Ureter (tissue), 1 donor: ENCODE measurements around the gene PEAR1. TPM values are rescaled to one million over a fixed set of nuclear protein-coding genes. Genes with fewer than 3 reads are reported as not detected.

Source experiments
- DNase-seq: peaks from one replicate; pipeline ENCODE4 v3.0.0-alpha.2; 2020; ENCODE audit warnings: low spot score
- total RNA-seq: library from RNA; stranded (reverse); gene quantifications from one replicate; pipeline ENCODE4 v1.2.4, GENCODE V29; 2023
- donor health status: DM: yes; HTN: yes; CAD: no.

Gene PEAR1
- 10.0 TPM for total RNA-seq

DNA sequence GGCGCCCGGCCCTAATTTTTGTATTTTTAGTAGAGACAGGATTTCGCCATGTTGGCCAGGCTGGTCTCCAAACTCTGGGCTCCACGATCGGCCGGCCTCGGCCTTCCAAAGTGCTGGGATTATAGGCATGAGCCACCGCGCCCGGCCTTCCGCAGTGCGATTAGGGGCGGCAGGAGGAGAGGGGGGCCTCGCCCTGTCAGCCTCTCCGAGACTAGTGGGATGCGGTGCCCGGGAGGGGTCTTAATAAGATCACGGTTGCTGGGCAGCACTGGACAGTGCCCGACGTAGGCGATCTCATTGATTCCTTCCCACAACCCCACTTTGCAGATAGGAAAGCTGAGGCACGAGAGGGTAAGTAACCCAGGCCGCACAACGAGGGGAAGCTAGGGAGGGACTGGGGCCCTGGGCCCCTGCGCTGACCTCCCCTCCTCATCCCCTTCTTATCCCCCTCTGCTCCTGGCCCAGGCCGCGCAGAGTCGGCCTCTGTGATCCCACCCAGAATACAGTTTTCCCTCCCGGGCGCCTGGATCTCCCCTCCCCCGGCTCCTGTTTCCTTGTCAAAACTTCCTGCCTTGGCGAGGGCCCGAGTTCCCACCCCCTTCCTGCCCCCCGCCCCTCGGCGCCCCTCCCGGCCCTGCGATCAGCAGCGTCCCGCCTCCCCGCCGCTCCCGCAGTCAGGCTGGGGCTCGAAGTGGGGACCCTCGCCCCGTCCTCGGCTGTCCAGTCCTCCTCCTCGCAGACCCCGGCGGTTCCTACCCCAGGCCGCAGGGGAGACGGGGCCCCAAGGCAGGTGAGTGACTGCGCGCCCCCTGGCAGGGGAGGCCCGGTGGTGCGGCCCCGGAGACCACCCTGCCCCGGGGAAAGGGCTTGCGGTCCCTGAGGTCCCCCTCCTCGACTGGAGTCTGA is at the start of gene PEAR1:
PEAR1 (plus strand) TSS at position 671 of the 906 bp plus-strand sequence. CDS start 10,209 bp downstream, outside the sequence.
- DNase-seq, result peak; percentile 51

DNA sequence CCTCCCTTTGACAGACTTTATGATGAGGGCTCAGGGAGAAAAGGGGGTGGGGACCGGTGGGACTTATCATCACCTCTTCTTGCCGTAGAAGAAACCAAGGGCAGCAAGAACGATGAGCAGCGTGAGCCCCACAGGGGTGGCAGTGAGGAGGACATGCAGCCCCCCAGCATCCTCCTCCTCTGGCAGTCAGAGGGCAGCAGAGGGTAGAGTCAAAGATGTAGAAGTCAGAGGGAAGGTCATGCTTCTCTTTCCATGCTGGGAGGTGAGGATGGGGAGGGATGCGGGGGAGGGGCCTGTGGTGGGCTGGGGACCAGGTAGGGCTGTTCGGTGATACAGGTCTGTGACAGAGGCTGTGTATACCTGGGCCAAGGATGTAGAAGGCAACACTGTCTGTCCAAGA is 49.4 kb upstream of the PEAR1 start:
- no peak for DNase-seq

DNA sequence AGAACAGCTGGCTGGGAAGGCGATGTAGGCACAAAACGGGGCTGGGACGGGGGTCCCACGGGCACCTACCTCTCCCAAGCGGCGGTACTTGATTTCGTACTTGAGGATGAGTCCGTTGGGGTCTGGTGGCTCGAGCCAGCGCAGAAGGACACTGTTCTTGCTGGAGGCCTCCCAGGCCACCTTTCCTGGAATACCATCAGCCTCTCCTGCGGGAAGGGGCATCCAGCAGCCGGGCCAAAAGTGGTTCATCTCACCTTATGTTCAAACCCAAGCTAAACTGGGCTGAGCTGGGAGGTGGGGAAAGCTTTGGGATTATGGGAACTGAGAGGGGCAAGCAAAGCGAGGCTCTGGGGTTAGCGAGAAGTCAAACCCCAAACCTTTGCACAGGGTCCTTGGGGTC is 48.9 kb upstream of the PEAR1 start:
- DNase-seq, result no peak

GRCh38 chr1:156845055-156845952 is 48.2 kb upstream of the PEAR1 start:
- DNase-seq, result no peak

DNA sequence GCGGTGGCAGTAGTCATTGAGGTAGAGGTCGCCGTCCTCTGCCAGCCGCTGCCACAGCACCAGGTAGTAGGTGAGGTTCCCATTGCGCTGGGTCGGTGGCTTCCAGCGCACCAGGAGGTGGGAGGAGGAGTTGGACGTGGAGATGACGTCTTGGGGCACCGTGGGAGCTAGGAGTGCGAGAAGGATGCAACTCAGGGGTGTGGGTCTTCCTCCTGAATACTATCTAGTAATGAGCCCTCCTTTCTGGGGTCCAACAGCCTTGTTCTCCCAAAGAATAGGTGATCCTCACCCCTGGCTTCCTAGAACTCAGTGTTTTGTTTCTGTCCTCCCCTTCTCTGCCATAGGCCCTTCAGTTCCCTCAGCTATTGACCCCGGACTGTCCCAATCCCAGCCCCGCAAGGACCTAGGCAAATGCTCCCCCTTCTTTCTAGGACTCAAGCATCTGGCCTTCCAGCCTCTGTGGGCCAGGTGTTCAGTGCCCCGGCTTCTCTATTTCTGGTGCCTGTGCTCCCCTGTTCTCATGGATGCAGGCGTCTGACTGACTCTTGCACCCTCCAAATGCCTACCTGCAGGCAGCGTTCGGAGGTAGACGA is 47.5 kb upstream of the PEAR1 start:
- no peak for DNase-seq

DNA sequence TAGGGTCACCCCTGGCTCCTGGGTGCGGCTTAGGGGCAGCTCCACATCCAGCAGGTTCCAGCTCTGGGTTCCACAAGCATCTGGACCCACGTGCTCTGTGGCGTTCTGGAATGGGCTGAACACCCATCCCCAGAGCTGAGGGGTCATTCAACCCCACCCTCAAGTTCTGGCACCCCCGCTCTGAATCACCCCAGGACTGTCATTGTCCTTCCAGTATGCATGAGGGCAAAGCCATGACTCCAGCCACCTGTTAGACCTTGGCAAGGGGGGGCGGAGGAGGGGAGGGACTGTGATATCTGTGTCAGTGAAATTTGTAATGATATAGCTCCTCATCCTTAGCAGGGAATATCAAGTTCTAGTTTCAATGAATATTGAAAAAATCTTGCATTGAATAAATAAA is 46.9 kb upstream of the PEAR1 start:
- no peak for DNase-seq

- no peak for DNase-seq
Measured at GRCh38 chr1:156847591-156848460, 45.7 kb upstream of the PEAR1 start.

GRCh38 chr1:156848461-156849150 is 44.9 kb upstream of the PEAR1 start:
- peak; percentile 62 for DNase-seq

GRCh38 chr1:156849151-156849496 is 44.4 kb upstream of the PEAR1 start:
- no peak for DNase-seq

GRCh38 chr1:156851779-156852417 is 41.6 kb upstream of the PEAR1 start:
- DNase-seq, result no peak

DNA sequence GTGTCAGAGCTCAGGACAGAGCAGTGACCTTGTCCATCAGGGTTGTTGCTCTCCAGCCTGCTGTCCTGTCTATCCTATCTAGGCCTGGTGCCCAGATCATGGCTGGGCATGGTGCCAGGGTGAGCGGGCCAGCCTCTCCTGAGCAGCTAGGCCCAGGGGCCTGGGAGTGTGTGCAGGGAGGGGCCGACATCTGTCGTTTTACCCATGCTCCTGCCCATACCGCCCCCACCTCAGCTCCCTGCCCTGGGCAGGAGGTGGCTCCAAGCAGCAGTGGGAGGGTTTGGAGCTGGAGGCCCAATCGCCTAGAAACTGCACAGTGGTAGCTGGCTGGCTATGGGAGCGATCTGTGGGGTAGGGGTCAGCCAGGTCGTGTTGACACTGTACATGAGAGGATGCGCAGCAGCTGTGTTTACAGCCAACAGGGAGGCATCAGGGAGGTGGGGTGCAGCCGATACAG is 41.1 kb upstream of the PEAR1 start:
- DNase-seq, result peak; percentile 65

GRCh38 chr1:156853761-156854160 is 39.8 kb upstream of the PEAR1 start:
- DNase-seq, result no peak

GRCh38 chr1:156854634-156855033 is 38.9 kb upstream of the PEAR1 start:
- no peak for DNase-seq

DNA sequence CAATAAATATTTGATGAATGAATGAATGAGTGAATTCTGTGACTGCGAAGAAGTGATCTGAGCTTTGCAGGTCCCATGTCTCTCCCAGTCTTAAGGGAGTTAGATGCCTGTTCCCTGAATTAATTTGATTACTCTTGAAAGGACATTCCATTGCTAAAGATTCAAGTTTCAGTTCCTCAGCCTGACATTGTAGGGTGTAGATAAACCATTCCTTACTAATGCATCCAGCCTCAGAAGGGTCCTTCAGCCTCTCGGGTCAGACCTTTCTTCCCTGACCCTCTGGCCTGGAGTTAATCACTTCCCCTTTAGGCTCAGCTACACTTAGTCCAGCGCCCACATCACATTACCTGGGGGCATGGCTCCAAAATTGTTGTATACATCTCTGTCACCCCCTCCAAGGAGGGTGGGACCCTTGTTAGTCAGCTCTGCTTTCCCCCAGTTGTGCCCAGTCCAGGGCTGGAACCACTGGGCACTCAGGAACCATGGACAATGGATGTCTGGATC is 37.2 kb upstream of the PEAR1 start:
- DNase-seq, result no peak

DNA sequence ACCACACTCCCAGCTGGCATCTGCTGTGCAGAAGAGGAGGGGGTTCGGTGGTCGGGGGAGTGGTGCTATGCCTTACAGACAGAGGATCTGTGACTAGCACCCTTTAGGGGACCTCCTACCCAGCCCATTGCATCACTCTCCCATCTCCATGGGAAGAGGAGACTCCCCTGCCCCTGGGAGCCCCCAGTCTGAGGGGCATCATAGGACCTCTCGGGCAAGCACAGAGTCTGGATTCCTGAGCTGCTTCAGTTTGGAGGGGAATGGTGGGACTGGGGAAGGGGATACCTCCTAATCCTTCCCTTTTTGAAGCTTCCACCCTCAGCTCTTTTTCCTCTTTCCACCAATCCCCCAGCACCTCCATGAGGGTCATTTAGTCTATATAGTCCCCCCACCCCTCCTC is 36.0 kb upstream of the PEAR1 start:
- no peak for DNase-seq

GRCh38 chr1:156858555-156858956 is 35.0 kb upstream of the PEAR1 start:
- no peak for DNase-seq

DNA sequence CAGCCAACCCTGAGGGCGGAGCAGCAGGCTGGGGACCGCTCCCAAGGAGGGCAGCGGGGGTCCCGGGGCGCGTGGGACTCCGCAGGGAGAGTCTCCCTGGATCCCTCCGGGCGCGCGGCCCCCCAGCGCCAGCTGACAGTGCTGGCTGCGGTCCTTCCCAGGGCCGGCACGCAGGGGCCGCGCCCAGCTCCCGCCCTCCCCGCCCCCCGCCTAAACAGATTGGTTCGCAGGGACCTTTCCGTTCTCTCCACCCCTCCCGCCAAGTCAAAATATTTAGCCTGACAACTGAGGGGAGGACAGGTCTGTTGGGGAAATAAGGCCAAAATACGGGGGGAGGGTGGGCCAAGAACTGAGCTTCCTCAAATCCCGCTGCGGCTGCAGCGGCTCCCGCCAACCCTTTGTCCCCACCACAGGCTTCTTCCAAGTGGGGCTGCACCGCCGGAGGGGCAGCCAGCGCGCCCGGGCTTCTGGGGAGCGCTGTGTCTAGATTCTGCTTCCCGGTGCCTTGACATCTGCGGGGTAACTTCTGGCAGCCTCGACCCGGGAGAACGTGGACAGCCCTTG is 34.5 kb upstream of the PEAR1 start, which contains the start of gene INSRR:
INSRR (minus strand) TSS at position 159 of the 564 bp plus-strand sequence. CDS start 496 bp downstream, outside the sequence.
- no peak for DNase-seq

DNA sequence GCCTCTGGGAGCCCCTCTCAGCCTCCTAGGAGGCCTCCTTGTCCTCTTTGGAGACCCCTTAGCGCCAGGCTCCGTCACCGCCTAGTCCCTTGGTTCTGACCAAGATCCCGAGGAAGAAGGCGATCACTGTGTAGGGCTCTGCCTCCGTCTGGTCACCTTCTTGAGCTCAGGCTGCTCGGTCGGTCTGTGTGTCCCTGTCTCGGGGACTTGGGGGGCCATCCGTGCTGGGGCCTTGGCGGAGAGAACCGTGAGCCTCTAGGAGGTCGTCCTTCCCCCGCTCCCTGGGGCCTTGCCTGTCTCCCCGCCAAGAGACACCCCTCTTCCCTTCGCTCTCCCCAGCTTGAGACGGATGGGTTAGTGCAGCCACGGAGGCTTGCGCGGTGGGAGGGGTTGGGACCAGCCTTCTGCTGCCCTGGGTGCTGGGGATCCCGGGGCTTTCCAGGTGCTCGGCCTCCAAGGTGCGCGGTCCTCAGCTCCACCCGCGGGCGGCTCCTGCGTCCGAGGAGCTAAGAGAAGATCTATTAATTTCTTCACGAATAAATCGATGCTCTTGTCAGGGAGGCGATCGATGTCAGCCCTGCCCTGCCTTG is 33.9 kb upstream of the PEAR1 start:
- no peak for DNase-seq

DNA sequence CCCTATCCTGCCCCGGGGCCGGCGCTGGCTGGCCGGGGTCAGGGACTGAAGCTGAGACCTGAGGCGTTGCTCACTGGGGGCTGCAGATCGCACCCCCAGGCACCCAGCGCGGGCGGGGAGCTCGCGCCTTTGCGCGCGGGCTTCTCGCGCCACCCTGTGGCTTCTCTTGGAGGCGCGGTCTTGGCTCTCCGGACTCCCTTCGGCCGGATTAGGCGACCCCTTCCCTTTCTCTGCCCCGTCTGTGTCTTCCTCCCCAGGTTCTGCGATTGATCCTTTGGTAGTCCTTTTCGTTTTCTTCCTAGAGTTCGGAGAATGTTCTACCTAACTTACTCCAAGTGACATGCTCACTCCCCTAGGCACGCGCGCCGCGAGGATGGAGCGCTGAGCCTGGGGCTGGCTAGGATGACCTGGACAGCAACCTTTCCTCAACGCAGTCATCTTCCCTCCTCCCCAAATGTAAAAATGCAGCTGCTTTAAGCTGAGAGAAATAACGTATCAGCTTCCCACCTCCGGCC is 33.3 kb upstream of the PEAR1 start:
- DNase-seq, result no peak
